ENCODE measurements around the gene SDC1. TPM values are rescaled to one million over a fixed set of nuclear protein-coding genes. Genes with fewer than 3 reads are reported as not detected.

SDC1 gene
- total and polyA plus RNA-seq, 12 donors, result 3.1 to 74.2 (median 18.0) TPM

DNA sequence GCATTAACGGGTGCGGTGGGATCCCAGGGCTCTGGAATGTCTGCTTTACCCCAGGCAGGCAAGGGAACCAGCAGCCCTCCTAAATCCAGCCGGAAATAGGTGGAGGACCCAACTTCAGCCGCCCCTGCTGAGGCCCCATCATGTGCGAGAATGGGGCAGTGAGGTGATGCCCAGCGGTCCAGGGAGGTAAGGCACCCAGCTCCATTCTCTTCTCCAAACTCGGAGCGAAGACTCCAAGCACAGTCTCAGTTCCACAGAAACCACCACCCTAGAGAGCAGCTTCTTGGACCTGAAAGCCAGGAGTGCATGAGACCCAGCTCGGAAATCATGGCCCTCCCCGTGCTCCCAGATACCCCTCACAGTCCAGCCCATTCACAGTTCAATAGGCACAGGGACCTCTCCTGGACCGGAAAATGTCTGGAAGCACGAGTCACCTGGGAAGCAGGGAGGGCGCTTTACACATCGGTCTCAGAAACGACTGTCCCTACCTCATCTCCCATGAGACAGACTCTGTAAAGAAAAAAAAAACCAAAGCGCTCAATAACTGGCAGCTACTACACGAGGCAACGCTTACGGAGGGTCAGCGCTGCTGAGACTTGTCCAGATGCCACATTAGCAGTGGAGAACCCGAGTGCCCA lies 2.0 kb downstream of the SDC1 start:
- H3K9me3 ChIP-seq (replicated peaks in 1 of 3), result no peaks in the 10 kb centered on the region
- DNase-seq, result no peak
- no peak for TF ChIP-seq CTCF (IDR thresholded peaks at IDR 0.05)
- TF ChIP-seq POLR2A (IDR thresholded peaks at IDR 0.05), result no peak
- intact Hi-C loops (cut with DNase I), result loop anchor here in 1 of 2 donors (5.0 kb wide), 1 partner anchor 86 kb away; no protein-coding TSS in a partner anchor
- H3K4me3 ChIP-seq, result peak overlapping the region in 2 of 4 donors; percentile 46 to 83
- peaks cover 3% of the 10 kb centered on the region for H3K27me3 ChIP-seq
- WGBS, 4 donors, result 41 to 68% (median 42%) methylated on average over 12 to 21 of the region's 21 CpGs
- peak overlapping the region in 2 of 5 donors; percentile 87 to 92 for H3K27ac ChIP-seq
- H3K36me3 ChIP-seq (replicated peaks in 1 of 2), result no peaks in the 10 kb centered on the region
- H3K4me1 ChIP-seq (replicated peaks in 1 of 2), result peaks cover 3 to 10% of the 10 kb centered on the region in 2 donors

- H3K4me1 ChIP-seq (replicated peaks in 1 of 2), result peaks cover 10% of the 10 kb centered on the region in 2 donors
- DNase-seq, result no peak
- no peaks in the 10 kb centered on the region for H3K36me3 ChIP-seq (replicated peaks in 1 of 2)
- H3K27me3 ChIP-seq, result no peaks in the 10 kb centered on the region
- intact Hi-C loops (cut with DNase I), result loop anchor here in 1 of 2 donors (5.0 kb wide), 1 partner anchor 85 kb away; no protein-coding TSS in a partner anchor
- 75 to 100% (median 96%) methylated on average over 1 of the region's 1 CpG for WGBS, 4 donors
- no peak overlapping the region for H3K4me3 ChIP-seq
- no peak for TF ChIP-seq POLR2A (IDR thresholded peaks at IDR 0.05)
- no peak for TF ChIP-seq CTCF (IDR thresholded peaks at IDR 0.05)
- no peaks in the 10 kb centered on the region for H3K9me3 ChIP-seq (replicated peaks in 1 of 3)
- H3K27ac ChIP-seq, result no peak overlapping the region
Measured at GRCh38 chr2:20222014-20222768, 2.7 kb downstream of the SDC1 start.

- Histone ChIP-seq H3K4me1 (replicated peaks in 1 of 2) (peaks cover 10 to 13% of the 10 kb centered on the region in 2 donors), H3K27ac (no peak overlapping the region), H3K36me3 (replicated peaks in 1 of 2) (no peaks in the 10 kb centered on the region), H3K27me3 (no peaks in the 10 kb centered on the region), H3K4me3 (no peak overlapping the region), H3K9me3 (replicated peaks in 1 of 3) (no peaks in the 10 kb centered on the region)
- WGBS, 4 donors, result 69 to 76% (median 75%) methylated on average over 3 of the region's 3 CpGs
- no peak for TF ChIP-seq CTCF (IDR thresholded peaks at IDR 0.05)
- TF ChIP-seq POLR2A (IDR thresholded peaks at IDR 0.05), result no peak
- no peak for DNase-seq
- intact Hi-C loops (cut with DNase I), result loop anchor here in 1 of 2 donors (5.0 kb wide), 1 partner anchor 84 kb away; no protein-coding TSS in a partner anchor
Measured at GRCh38 chr2:20221555-20221973, 3.4 kb downstream of the SDC1 start.

- Histone ChIP-seq H3K9me3 (replicated peaks in 1 of 3) (no peaks in the 10 kb centered on the region), H3K4me1 (replicated peaks in 1 of 2) (peaks cover 10 to 13% of the 10 kb centered on the region in 2 donors), H3K27ac (peak overlapping the region in 1 of 5 donors; percentile 19), H3K4me3 (no peak overlapping the region), H3K27me3 (no peaks in the 10 kb centered on the region), H3K36me3 (replicated peaks in 1 of 2) (no peaks in the 10 kb centered on the region)
- DNase-seq, result no peak
- 63 to 79% (median 69%) methylated on average over 2 to 3 of the region's 3 CpGs for WGBS, 4 donors
- TF ChIP-seq POLR2A (IDR thresholded peaks at IDR 0.05) (no peak), CTCF (IDR thresholded peaks at IDR 0.05) (no peak)
- intact Hi-C loops (cut with DNase I), result loop anchor here in 1 of 2 donors (5.0 kb wide), 1 partner anchor 84 kb away; no protein-coding TSS in a partner anchor
Measured at GRCh38 chr2:20220806-20221554, 4.0 kb downstream of the SDC1 start.
